CD4-positive, alpha-beta T cell (primary cell): ENCODE results near the gene CEP97. TPM values are rescaled to one million over a fixed set of nuclear protein-coding genes. Genes with fewer than 3 reads are reported as not detected.
A peak's percentile ranks its signal among the peaks of the same experiment; 100 is the strongest.

Experiments used
- ATAC-seq: fragments of 200-7000 bp; cut with Tn5 transposase; one replicate; pipeline ENCODE4 v1.10.0; 2022; ENCODE audit warnings: mild to moderate bottlenecking; ENCODE audit not compliant: poor library complexity
- CTCF ChIA-PET: fragments of 350-600 bp; sonication (Branson Sonifier 250); formaldehyde crosslinking; loops from one replicate; lab custom pipeline; 2021; ENCODE audit warnings: antibody characterized with exemption, inconsistent platforms; lab: Charles Lee
- POLR2A ChIA-PET: fragments of 350-600 bp; sonication (Branson Sonifier 250); formaldehyde crosslinking; loops from one replicate; lab custom pipeline; 2021; ENCODE audit warnings: antibody characterized with exemption, inconsistent platforms; lab: Charles Lee
- DNase-seq, 14 experiments: peaks; one replicate each; pipeline ENCODE4 v3.0.0-alpha.2; 2013 to 2020; ENCODE audit warnings: mixed read lengths in 2 of 14
- H3K27ac ChIP-seq, 2 donors: one replicate each; pipeline versions ENCODE4 v1.5.1 to v1.7.0; 2013; ENCODE audit warnings: low read length in 2 of 2, low read depth in 1 of 2, mild to moderate bottlenecking in 1 of 2
- H3K27me3 ChIP-seq, 2 experiments: 1 replicate in 1 of 2; 2 replicates in 1 of 2; pipeline versions ENCODE4 v1.6.1 to v1.7.0; 2013; ENCODE audit warnings: low read length in 2 of 2, control low read depth in 1 of 2, mild to moderate bottlenecking in 1 of 2, moderate library complexity in 1 of 2; ENCODE audit not compliant: insufficient read depth in 2 of 2, control insufficient read depth in 1 of 2
- H3K36me3 ChIP-seq: one replicate; pipeline ENCODE4 v1.6.1; 2013; ENCODE audit warnings: low read length, control low read depth; ENCODE audit not compliant: insufficient read depth
- H3K4me1 ChIP-seq: one replicate; pipeline ENCODE4 v1.6.1; 2013; ENCODE audit warnings: low read length, control low read depth; ENCODE audit not compliant: insufficient read depth
- H3K4me3 ChIP-seq: one replicate; pipeline ENCODE4 v1.5.1; 2013; ENCODE audit warnings: mild to moderate bottlenecking, low read length, moderate library complexity
- H3K9me3 ChIP-seq, 2 experiments: 1 replicate in 1 of 2; 2 replicates in 1 of 2; pipeline versions ENCODE4 v1.6.1 to v1.7.0; 2013; ENCODE audit warnings: low read length in 2 of 2, mild to moderate bottlenecking in 2 of 2, control low read depth in 1 of 2, moderate library complexity in 1 of 2; ENCODE audit not compliant: control insufficient read depth in 1 of 2, insufficient read depth in 1 of 2
- H3K27ac Mint-ChIP-seq: one replicate; pipeline ENCODE4 v1.8.0; 2020; ENCODE audit warnings: mixed read lengths
- H3K27me3 Mint-ChIP-seq: one replicate; pipeline ENCODE4 v1.8.0; 2021; ENCODE audit warnings: mixed read lengths
- H3K36me3 Mint-ChIP-seq: one replicate; pipeline ENCODE4 v1.8.0; 2021; ENCODE audit warnings: low read depth, mixed read lengths
- H3K4me1 Mint-ChIP-seq: one replicate; pipeline ENCODE4 v1.8.0; 2021; ENCODE audit warnings: low read depth, mixed read lengths
- H3K4me3 Mint-ChIP-seq: one replicate; pipeline ENCODE4 v1.8.0; 2020; ENCODE audit warnings: mild to moderate bottlenecking, mixed read lengths
- H3K9me3 Mint-ChIP-seq: one replicate; pipeline ENCODE4 v1.8.0; 2020; ENCODE audit warnings: mixed read lengths
- CTCF ChIP-seq: fragments of 200-600 bp; IDR thresholded peaks from one replicate; pipeline ENCODE4 v1.8.0; 2022; ENCODE audit warnings: antibody characterized with exemption, mild to moderate bottlenecking
- intact Hi-C, 2 experiments: fragments of 100-400 bp; cut with DNase I in 1 of 2; cut with micrococcal nuclease in 1 of 2; formaldehyde crosslinking; loops; one replicate each; pipeline versions ENCODE4 v1.15.1 to v1.9.0; 2023 to 2025; cut with DNase I, micrococcal nuclease
- polyA plus RNA-seq, 2 donors: library from polyadenylated mRNA; unstranded; fragments of 120-200 nt; gene quantifications; one replicate each; pipeline ENCODE4 v1.2.1, GENCODE V29; 2013
- total RNA-seq, 174 experiments: library from RNA in 2 of 174; stranded (reverse) in 2 of 174; gene quantifications; one replicate each; pipeline ENCODE4 v1.2.3 and lab custom pipeline; 2021 to 2026

The CEP97 gene
- total RNA-seq (1 to 10 TPM; 6.3 to 6.6 TPM), total RNA-seq (lab: John Stamatoyannopoulos, UW) (5.3 to 70.0 (median 45.1) reads per million in 172 experiments)
- 6.8 TPM for polyA plus RNA-seq (2013, experiment 1 of 2)
- polyA plus RNA-seq (2013, experiment 2 of 2): 7.4 TPM

GRCh38 chr3:101724329-101725193 lies at the start of gene CEP97:
Gene CEP97 (plus strand): TSS chr3:101724614. CDS start chr3:101724677, 63 bp downstream.
- intact Hi-C loops: loop anchor here (2.0 to 5.0 kb wide), 5 partner anchors 30 to 1327 kb away; partner anchors contain the start of genes NXPE3 (in 1 of the 2), RPL24 (in 1 of the 2) and ZBTB11 (in 1 of the 2)
- Histone ChIP-seq H3K4me1 (peaks cover 42% of the 10 kb centered on the region), H3K27me3 (no peaks in the 10 kb centered on the region), H3K27ac (peak within 1 kb of the TSS; percentile 75 to 81), H3K4me3 (peak within 1 kb of the TSS; percentile 99), H3K36me3 (peaks cover 20% of the 10 kb centered on the region), H3K9me3 (no peaks in the 10 kb centered on the region)
- Mint-ChIP-seq H3K27ac (peak within 1 kb of the TSS; percentile 89), H3K36me3 (peaks cover 43% of the 10 kb centered on the region), H3K9me3 (no peaks in the 10 kb centered on the region), H3K4me3 (peak within 1 kb of the TSS; percentile 97), H3K27me3 (no peaks in the 10 kb centered on the region), H3K4me1 (peaks cover 46% of the 10 kb centered on the region)
- POLR2A ChIA-PET: interaction anchor here (0.6 to 2.8 kb wide), 26 partner anchors 8 to 455 kb away, joined by 3 to 51 read pairs (median 5); partner anchors contain the start of genes NFKBIZ, NXPE3, PCNP and RPL24
- ATAC-seq: peak; percentile 94
- CTCF ChIA-PET: interaction anchor here (0.6 to 1.4 kb wide), 6 partner anchors 46 to 163 kb away, joined by 3 to 6 read pairs (median 4); partner anchors contain the start of genes NXPE3, TRMT10C and ZBTB11
- TF ChIP-seq CTCF: no peak
- DNase-seq: peak; percentile 75 to 92 (median 80)

DNA sequence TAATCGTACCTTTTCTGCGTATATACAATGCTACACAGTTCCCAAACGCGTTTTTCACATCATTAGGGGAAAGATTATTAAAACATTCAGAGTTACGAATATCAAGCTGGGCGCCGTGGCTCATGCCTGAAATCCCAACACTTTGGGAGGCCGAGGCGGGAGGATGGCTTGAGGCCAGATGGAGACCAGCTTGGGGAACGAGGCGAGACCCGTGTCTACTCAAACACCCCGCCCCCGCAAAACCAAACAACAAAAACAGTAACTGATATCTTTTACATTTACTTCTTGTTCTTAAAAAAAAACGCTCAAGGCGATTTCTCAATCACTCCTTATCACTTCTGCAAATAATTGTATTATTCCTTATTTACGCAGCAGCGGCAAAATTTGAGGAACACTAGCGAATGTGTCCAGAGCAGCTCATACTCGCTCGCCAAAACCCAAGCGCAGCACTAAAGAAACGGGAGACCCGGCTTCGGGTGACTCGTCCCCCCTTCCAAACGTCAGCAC lies 48.7 kb upstream of the CEP97 start:
- POLR2A ChIA-PET: interaction anchor here (0.6 to 5.2 kb wide), 18 partner anchors 9 to 1415 kb away, joined by 3 to 140 read pairs (median 8); partner anchors contain the start of genes CEP97, NFKBIZ, NXPE3 and PCNP
- DNase-seq (peak in 2 of 14 experiments; percentile 10 to 16), ATAC-seq (no peak)
- Histone ChIP-seq H3K9me3 (no peaks in the 10 kb centered on the region), H3K27ac (peak overlapping the region; percentile 97 to 99), H3K27me3 (no peaks in the 10 kb centered on the region), H3K4me1 (peaks cover 36% of the 10 kb centered on the region), H3K4me3 (peak overlapping the region; percentile 71), H3K36me3 (peaks cover 22% of the 10 kb centered on the region)
- H3K27ac Mint-ChIP-seq: peak overlapping the region; percentile 100
- TF ChIP-seq CTCF: no peak
- intact Hi-C loops: loop anchor here (1.0 to 5.0 kb wide), 3 partner anchors 52 to 103 kb away; partner anchors contain the start of genes NXPE3 (in 1 of the 2) and PCNP (in 1 of the 2)
- peak overlapping the region; percentile 95 for H3K4me3 Mint-ChIP-seq
- H3K27me3 Mint-ChIP-seq: peaks cover 3% of the 10 kb centered on the region
- peaks cover 65% of the 10 kb centered on the region for H3K36me3 Mint-ChIP-seq
- peaks cover 60% of the 10 kb centered on the region for H3K4me1 Mint-ChIP-seq
- CTCF ChIA-PET: interaction anchor here (0.8 to 3.4 kb wide), 5 partner anchors 10 to 154 kb away, joined by 3 to 29 read pairs (median 6); partner anchors contain the start of genes CEP97, PCNP and RPL24
- H3K9me3 Mint-ChIP-seq: no peaks in the 10 kb centered on the region
